ENCODE data around the gene KCNMA1.
"Not testable (repeated sequence)": the region's sequence is repeated elsewhere in the genome, so short reads cannot be mapped to it uniquely, and the experiment has no call there.

The KCNMA1 gene

DNA sequence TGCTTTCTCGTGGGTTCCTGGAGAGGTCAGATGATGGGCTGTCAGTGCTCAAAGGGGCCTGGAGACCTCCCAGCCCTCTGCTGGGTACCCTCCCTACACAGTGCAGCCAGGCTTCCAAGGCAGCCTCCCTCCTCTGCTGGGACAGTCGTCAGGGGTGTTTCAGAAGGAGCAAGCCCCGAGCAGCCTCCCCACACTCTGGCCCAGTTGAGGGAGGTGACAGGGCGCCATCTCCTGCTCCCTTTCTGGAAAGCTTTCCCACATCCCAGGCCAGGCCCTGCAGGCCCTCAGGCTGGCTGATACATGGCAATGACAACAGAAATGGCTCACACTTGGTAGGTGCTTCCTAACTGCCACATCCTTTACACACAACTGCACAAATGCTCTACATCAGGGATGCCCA, 32.1 kb downstream of the KCNMA1 start:
- DNase-seq (ENCODE audit: low read depth in 2 of 2): no peak

- DNase-seq (ENCODE audit: low read depth in 2 of 2): no peak
These were observed 32.7 kb downstream of the KCNMA1 start for GRCh38 chr10:77604941-77605351.

DNA sequence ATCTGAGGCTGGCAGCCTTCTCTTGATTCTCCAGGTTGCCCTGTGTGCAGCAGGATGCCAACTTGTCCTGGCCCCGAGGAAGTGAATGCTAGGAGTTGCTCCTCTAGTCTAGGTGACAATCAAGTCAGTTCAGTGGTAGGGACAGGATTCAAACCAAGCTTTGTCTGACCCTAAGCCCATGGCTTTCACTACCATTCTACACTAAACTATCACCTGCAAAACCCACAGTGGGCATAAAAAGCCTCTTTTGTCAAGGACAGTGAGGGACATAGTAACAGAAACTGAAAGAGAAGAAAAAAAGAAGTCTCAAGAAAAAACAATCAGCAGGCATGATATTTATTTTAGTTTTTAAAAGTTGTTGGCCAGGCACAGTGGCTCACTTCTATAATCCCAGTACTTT, 33.5 kb downstream of the KCNMA1 start:
- DNase-seq (ENCODE audit: low read depth in 2 of 2): no peak

- no peak for DNase-seq (ENCODE audit: low read depth in 2 of 2)
These were observed 34.1 kb downstream of the KCNMA1 start for GRCh38 chr10:77603534-77603927.

DNA sequence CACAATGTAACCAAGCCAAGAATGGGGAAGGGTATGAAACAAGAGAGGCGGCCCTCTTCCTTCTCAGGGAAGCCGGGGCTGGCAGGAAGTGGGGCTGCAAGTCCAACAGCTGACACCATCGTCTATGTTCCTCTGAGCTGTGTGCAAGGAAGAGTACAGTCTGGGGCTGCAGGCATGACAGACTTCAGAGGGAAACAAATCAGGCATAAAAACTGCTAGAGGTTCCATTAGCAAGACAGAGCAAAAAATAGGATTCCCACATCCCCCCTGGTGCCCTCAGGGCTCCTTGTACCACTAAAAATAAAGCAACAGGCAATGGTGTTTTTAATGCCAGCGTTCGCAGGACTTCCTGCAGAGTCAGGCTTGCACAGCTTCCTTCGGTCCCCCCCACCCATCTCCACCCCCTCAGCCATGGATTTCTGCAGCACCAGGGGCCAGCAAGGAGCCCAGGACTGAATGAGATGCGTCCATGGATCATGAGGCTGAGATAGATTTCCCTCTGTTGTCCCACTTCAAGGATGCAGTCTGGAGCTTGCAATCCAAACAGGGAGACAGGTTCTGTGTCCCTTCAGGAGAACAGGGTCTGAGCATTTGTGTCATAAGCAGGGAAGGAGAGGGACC, 34.6 kb downstream of the KCNMA1 start:
- no peak for DNase-seq (ENCODE audit: low read depth in 2 of 2)

- DNase-seq (ENCODE audit: low read depth in 2 of 2): peak in 1 of 2 experiments; percentile 30
These were observed 35.2 kb downstream of the KCNMA1 start for GRCh38 chr10:77602231-77602912.

GRCh38 chr10:77601488-77601887, 36.1 kb downstream of the KCNMA1 start:
- no peak for DNase-seq (ENCODE audit: low read depth in 2 of 2)

GRCh38 chr10:77600640-77601039, 37.0 kb downstream of the KCNMA1 start:
- no peak for DNase-seq (ENCODE audit: low read depth in 2 of 2)

DNA sequence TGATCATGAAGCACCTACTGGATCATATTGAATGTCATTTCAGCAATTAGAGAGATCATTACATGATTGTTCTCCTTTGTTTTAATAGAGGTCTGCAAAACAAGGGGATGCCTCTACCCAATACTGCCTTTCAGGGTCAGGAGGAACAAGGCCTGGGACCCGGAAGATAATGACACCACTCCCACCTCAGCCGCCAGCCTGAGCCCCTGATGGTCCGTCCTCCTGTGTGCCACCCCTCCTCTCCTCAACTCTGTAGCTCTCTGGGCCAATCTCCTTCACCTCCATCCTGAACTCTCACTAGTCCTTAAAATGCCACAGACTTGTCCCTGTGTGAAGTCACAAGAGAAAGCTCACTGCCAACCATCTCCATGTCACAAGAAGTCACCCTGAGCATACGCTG, 38.0 kb downstream of the KCNMA1 start:
- DNase-seq (ENCODE audit: low read depth in 2 of 2): no peak

DNA sequence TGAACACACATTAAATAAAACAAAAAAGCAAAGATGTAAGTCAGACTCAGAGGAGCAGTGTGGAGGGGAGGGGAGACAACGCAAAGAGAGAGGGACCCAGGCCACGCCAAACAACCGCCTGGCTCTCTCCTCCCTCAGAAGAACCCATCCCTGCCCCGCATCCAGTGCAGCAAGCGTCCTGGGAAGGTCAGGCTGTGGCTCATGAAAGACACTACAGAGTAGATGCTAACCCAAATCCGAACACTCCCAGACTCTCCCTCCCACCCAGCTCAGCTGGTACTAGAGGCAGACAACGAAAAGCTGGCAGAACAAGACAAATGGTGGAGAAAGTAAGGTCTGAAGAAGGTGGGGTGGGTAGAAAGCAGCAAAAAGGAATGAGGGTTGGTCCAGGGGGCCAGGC, 39.0 kb downstream of the KCNMA1 start:
- DNase-seq (ENCODE audit: low read depth in 2 of 2): no peak

DNA sequence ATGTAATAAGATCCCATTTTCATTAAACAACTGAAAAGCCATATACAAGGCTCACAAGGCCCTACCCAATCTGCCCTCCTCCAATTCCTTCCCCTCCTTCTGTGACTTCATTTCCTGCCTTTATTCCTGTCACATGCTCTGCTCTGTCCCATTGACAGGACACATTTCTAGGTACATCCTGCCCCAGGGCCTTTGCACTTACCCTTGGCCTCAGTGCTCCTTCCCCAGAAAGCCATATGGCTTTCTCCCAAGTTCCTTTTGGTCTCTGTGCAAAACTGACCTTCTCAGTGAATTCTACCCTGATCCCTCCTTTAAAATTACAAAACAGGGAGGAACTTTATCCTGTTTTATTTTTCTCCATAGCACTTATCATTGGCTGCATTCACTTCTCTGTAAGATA, 40.0 kb downstream of the KCNMA1 start:
- no peak for DNase-seq (ENCODE audit: low read depth in 2 of 2)

DNA sequence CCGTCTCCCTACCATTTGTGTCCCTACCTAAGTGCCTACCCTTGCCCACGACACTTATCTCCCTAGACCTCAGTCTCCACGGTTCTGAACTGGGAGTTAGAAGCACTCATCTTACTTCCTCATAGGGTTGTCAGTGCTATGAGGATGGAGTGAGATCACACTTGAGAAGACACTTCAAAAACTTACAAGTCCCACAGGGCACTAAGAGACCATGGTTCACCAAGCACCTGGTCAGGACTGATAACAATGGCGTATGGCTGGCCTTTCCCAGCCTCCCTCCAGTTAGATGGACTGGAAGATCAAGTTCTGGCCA, 43.2 kb downstream of the KCNMA1 start:
- DNase-seq (ENCODE audit: low read depth in 2 of 2): no peak

DNA sequence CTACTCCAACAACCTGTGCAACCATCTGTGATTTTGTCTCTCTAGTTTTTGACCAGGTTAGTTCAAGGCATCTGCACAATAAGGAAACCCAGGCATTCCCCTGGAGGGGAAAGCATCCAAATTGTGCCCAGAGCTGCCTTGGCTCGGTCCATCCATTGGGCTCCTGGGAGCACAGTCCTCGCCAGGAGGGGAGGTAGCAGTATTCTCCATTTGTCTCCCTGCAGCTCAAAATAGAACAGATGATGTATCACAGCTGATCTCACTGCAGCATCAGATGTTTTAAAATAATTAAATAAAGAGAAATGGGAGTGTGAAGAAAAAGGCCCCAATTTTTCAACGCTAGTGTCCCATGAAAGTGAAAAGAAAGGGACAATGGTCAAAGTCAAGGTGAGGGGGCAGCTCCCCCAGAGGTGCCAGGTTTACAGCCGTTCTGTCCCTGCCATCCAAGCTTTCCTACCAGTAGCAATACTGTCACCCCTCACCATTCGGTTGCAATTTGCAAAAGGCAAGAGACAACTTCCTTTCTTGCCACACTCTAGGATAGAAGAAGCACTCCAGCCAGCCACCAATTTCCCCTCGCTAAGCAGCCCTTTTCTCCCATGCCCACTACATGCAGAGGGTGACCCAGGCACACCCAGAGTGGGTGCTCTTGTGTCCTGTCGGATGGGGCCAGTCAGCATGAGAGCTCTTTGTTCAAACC, 43.7 kb downstream of the KCNMA1 start:
- no peak for DNase-seq (ENCODE audit: low read depth in 2 of 2)

DNA sequence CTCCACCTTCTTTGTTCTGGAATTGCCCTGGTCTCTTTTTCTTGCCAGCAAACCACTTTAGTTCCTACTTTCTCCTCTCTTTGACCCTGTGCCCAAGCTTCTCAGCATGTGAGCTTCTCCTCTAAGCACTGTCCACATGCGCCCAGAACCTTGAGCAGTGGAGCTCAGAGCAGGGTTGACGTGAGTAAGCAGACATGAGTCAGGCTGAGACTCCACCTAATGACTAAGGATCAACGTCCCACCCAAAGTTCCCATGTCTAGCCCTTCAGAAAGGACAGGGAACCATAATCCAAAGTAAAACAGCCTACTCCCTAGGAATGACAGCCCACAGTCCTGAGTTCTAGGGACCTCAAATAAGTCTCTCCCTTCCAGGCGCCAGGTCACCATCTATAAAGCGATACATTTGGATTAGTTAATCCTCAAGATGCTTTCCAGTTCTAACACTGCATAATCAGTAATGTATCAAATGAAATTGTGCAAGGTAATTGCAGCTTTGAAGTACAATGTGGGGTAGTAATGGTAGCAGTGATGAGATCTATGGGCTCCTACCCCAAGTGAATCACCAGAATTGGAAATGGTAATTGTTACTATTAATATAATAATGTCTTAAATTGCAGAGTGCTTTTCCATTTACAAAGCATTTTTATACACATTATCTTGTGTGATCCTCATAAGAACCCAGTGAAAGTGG, 44.5 kb downstream of the KCNMA1 start:
- peak; percentile 47 to 49 for DNase-seq (ENCODE audit: low read depth in 2 of 2)

GRCh38 chr10:77592510-77592909, 45.1 kb downstream of the KCNMA1 start:
- no peak for DNase-seq (ENCODE audit: low read depth in 2 of 2)

DNA sequence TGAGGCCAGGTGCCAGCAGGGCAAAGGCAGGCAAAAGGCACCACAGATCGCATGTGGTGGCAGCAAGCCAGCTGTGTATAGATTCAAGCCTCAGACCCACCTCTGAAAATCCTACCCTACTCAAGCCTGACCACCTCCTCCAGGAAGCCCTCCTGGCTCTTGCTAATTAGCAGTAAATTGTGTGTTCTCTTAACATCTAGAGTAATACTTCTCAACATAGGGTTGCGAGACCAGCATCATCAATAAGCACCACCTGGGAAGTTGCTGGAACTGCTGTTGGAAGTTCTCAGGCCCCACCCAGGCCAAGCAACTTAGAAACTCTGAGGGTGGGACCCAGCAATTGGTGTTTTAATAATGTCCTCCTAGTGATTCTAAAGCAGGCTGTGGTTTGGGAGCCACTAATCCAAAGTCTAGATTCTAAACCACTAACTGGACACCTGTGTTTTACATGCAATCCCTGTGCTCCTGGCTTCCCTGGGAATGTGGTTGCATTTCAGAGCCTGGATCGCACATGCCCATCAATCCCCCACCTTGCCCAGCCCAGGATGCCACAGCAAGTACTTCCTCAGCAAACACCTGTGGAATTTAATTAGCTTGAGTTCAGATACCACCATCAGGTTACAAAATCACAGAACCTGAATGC, 46.2 kb downstream of the KCNMA1 start:
- DNase-seq (ENCODE audit: low read depth in 2 of 2): no peak

GRCh38 chr10:77590344-77591237, 47.0 kb downstream of the KCNMA1 start:
- no peak for DNase-seq (ENCODE audit: low read depth in 2 of 2)

- DNase-seq (ENCODE audit: low read depth in 2 of 2): not testable (repeated sequence)
These were observed 47.9 kb downstream of the KCNMA1 start for GRCh38 chr10:77589703-77590102.

GRCh38 chr10:77588886-77589285, 48.7 kb downstream of the KCNMA1 start:
- DNase-seq (ENCODE audit: low read depth in 2 of 2): no peak

GRCh38 chr10:77587416-77587790, 50.2 kb downstream of the KCNMA1 start:
- DNase-seq (ENCODE audit: low read depth in 2 of 2): no peak

- DNase-seq (ENCODE audit: low read depth in 2 of 2): peak; percentile 72 to 73
These were observed 50.7 kb downstream of the KCNMA1 start for GRCh38 chr10:77586719-77587415.
